GM12878 (cell line): ENCODE data around the gene MAP3K6. TPM values are rescaled to one million over a fixed set of nuclear protein-coding genes. Genes with fewer than 3 reads are reported as not detected.

ENCODE experiments used
- ATAC-seq: fragments of 200-7000 bp; cut with Tn5 transposase; 3 replicates; pipeline ENCODE4 v1.9.1; 2020; ENCODE audit warnings: mild to moderate bottlenecking, moderate library complexity
- BruUV-seq: library from RNA; stranded (reverse); fragments of 400-500 nt; replicated peaks from 2 replicates; lab custom pipeline; 2021; lab: Mats Ljungman, UMichigan
- CTCF ChIA-PET: fragments of 300-600 bp; sonication (Branson Sonifier 250); formaldehyde crosslinking; extraction: SDS; loops from one replicate; lab custom pipeline; 2021; ENCODE audit warnings: inconsistent platforms; lab: Yijun Ruan, JAX
- POLR2A ChIA-PET: fragments of 350-600 bp; formaldehyde crosslinking; extraction: SDS; loops from one replicate; lab custom pipeline; 2021; ENCODE audit warnings: inconsistent platforms; lab: Charles Lee
- RAD21 ChIA-PET: fragments of 300-600 bp; sonication (Branson Sonifier 250); formaldehyde crosslinking; loops from one replicate; lab custom pipeline; 2023; ENCODE audit warnings: antibody characterized with exemption; ENCODE audit not compliant: unreplicated experiment; lab: Charles Lee
- SMC1A ChIA-PET: fragments of 300-600 bp; sonication (Branson Sonifier 250); formaldehyde crosslinking; loops from one replicate; lab custom pipeline; 2023; ENCODE audit not compliant: unreplicated experiment, uncharacterized antibody; lab: Charles Lee
- DNase-seq: peaks from one replicate; pipeline ENCODE4 v3.0.0-alpha.2; 2011; ENCODE audit warnings: low read depth, low spot score
- FAIRE-seq: peaks from 3 replicates; lab custom pipeline; 2011; peaks lifted over from hg19 to GRCh38; lab: Jason Lieb, UNC
- H2AFZ ChIP-seq: 2 replicates; pipeline ENCODE4 v1.6.0; 2011; ENCODE audit warnings: low read depth, low read length, control low read depth; ENCODE audit not compliant: control insufficient read depth
- H3K27ac ChIP-seq: 2 replicates; pipeline ENCODE4 v1.5.1; 2011; ENCODE audit warnings: control low read depth; ENCODE audit not compliant: control insufficient read depth, insufficient read depth
- H3K27me3 ChIP-seq, 2 experiments: replicated peaks in 1 of 2; 2 replicates each; pipeline versions ENCODE4 v1.6.0 to v1.6.1; 2011; ENCODE audit warnings: low read length in 1 of 2; ENCODE audit not compliant: control insufficient read depth in 2 of 2, insufficient read depth in 2 of 2
- H3K36me3 ChIP-seq, 2 experiments: 2 replicates each; pipeline ENCODE4 v1.5.1; 2011; ENCODE audit warnings: low read length in 1 of 2; ENCODE audit not compliant: control insufficient read depth in 2 of 2, insufficient read depth in 2 of 2
- H3K4me1 ChIP-seq: 2 replicates; pipeline ENCODE4 v1.6.1; 2011; ENCODE audit warnings: mild to moderate bottlenecking, low read length, moderate library complexity, mixed read lengths; ENCODE audit not compliant: control insufficient read depth, insufficient read depth
- H3K4me2 ChIP-seq: 2 replicates; pipeline ENCODE4 v1.6.0; 2011; ENCODE audit warnings: control low read depth; ENCODE audit not compliant: control insufficient read depth, insufficient read depth
- H3K4me3 ChIP-seq: fragments of 200-600 bp; sonication (generic); 2 replicates; pipeline ENCODE4 v1.5.1; 2016
- H3K79me2 ChIP-seq: 2 replicates; pipeline ENCODE4 v1.6.0; 2011; ENCODE audit warnings: low read length; ENCODE audit not compliant: control insufficient read depth, insufficient read depth
- H3K9ac ChIP-seq: 2 replicates; pipeline ENCODE4 v1.8.0; 2011; ENCODE audit warnings: low read length, control low read depth, mixed read lengths; ENCODE audit not compliant: control insufficient read depth, insufficient read depth
- H3K9me3 ChIP-seq: replicated peaks from 3 replicates; pipeline ENCODE4 v1.5.1; 2011; ENCODE audit warnings: mild to moderate bottlenecking, low read length; ENCODE audit not compliant: control insufficient read depth, insufficient read depth
- H4K20me1 ChIP-seq: 2 replicates; pipeline ENCODE4 v1.6.0; 2011; ENCODE audit not compliant: control insufficient read depth, insufficient read depth
- BACH1 ChIP-seq: fragments of 450-650 bp; IDR thresholded peaks from 2 replicates; pipeline ENCODE4 v1.6.1; 2017; ENCODE audit warnings: mild to moderate bottlenecking, borderline replicate concordance
- BMI1 ChIP-seq: fragments of 450-650 bp; IDR thresholded peaks from 2 replicates; pipeline ENCODE4 v1.6.1; 2016; ENCODE audit warnings: mild to moderate bottlenecking, moderate library complexity, borderline replicate concordance
- MYC ChIP-seq: IDR thresholded peaks from 2 replicates; pipeline ENCODE4 v1.6.1; 2011; ENCODE audit warnings: mild to moderate bottlenecking, low read length, moderate library complexity, inconsistent platforms; ENCODE audit not compliant: insufficient read depth, insufficient replicate concordance, insufficient read length, severe bottlenecking
- ZSCAN29 ChIP-seq: fragments of 450-650 bp; IDR thresholded peaks from 2 replicates; pipeline ENCODE4 v1.6.1; 2017; ENCODE audit warnings: mild to moderate bottlenecking, moderate library complexity
- in situ Hi-C: fragments of 300-500 bp; cut with MboI; formaldehyde crosslinking; loops from 9 replicates; pipeline ENCODE4 v1.14.3; 2018; ENCODE audit warnings: mixed read lengths
- intact Hi-C: fragments of 100-400 bp; cut with micrococcal nuclease; formaldehyde crosslinking; loops from one replicate; pipeline ENCODE4 v1.14.2; 2022; ENCODE audit not compliant: unreplicated experiment
- polyA plus RNA-seq, 11 experiments: library from polyadenylated mRNA; depleted of rRNA in 4 of 11; unstranded in 6 of 11; stranded (reverse) in 5 of 11; fragments of >200 nt; fragmentation: Nextera tagmentation in 4 of 11; fragmentation: Illumina TruSeq in 1 of 11; extraction: Ambion mirVana in 4 of 11; extraction: Trizol in 1 of 11; gene quantifications; 1 replicate in 1 of 11; 2 replicates in 10 of 11; pipeline versions ENCODE4 v1.2.1 to v1.2.3, GENCODE V29; 2011 to 2016; ENCODE audit warnings: inconsistent platforms in 2 of 11, missing spikeins in 2 of 11, low read depth in 1 of 11
- total RNA-seq, 4 experiments: library from RNA; depleted of rRNA in 3 of 4; stranded (reverse); fragments of >200 nt in 3 of 4; fragmentation: Illumina TruSeq in 1 of 4; extraction: Trizol in 1 of 4; gene quantifications; 2 replicates each; pipeline versions ENCODE4 v1.2.1 to v1.2.3, GENCODE V29; 2013 to 2021
- TF ChIP-seq, protein P1 (sequence below): fragments of 150-350 bp; IDR thresholded peaks from 2 replicates; pipeline ENCODE4 v1.6.1; 2016; ENCODE audit warnings: low read depth, low read length
- TF ChIP-seq, protein P2 (sequence below): fragments of 450-650 bp; formaldehyde crosslinking; IDR thresholded peaks from 2 replicates; pipeline ENCODE4 v1.4.0; 2022; ENCODE audit warnings: mild to moderate bottlenecking, moderate library complexity

The MAP3K6 gene
- total and polyA plus RNA-seq, 10 of the 15 experiments (the other 5 are each of a cell fraction or from before 2014, with no cell fraction given): 0.15 to 3.4 (median 1.2) TPM; not detected in 1

DNA sequence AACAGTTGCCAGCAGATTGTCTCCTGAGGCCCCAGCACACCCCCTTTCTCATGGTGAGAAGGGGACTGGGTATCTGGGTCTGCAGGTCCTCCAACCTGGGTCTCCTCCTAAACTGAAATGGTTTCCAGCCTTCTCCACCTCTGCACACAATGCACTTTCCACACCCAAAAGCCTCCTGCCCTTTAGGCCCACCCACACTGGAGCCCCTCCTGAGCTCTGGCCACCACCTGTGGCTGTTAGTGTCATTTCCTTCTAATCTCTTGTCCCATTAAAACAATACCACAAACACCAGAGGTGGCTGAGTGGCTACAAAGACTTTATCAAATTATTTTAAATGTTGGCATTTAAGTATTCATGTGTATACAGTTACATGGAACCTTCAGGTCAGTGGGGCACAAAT, 37.2 kb upstream of the MAP3K6 start:
- BruUV-seq: no TSS peak
- TF ChIP-seq, protein P1, sequence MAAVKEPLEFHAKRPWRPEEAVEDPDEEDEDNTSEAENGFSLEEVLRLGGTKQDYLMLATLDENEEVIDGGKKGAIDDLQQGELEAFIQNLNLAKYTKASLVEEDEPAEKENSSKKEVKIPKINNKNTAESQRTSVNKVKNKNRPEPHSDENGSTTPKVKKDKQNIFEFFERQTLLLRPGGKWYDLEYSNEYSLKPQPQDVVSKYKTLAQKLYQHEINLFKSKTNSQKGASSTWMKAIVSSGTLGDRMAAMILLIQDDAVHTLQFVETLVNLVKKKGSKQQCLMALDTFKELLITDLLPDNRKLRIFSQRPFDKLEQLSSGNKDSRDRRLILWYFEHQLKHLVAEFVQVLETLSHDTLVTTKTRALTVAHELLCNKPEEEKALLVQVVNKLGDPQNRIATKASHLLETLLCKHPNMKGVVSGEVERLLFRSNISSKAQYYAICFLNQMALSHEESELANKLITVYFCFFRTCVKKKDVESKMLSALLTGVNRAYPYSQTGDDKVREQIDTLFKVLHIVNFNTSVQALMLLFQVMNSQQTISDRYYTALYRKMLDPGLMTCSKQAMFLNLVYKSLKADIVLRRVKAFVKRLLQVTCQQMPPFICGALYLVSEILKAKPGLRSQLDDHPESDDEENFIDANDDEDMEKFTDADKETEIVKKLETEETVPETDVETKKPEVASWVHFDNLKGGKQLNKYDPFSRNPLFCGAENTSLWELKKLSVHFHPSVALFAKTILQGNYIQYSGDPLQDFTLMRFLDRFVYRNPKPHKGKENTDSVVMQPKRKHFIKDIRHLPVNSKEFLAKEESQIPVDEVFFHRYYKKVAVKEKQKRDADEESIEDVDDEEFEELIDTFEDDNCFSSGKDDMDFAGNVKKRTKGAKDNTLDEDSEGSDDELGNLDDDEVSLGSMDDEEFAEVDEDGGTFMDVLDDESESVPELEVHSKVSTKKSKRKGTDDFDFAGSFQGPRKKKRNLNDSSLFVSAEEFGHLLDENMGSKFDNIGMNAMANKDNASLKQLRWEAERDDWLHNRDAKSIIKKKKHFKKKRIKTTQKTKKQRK: no peak
- 0 out of 2 replicates have a peak, but pooled peaks have one; percentile 1 for TF ChIP-seq BACH1
- TF ChIP-seq, protein P2, sequence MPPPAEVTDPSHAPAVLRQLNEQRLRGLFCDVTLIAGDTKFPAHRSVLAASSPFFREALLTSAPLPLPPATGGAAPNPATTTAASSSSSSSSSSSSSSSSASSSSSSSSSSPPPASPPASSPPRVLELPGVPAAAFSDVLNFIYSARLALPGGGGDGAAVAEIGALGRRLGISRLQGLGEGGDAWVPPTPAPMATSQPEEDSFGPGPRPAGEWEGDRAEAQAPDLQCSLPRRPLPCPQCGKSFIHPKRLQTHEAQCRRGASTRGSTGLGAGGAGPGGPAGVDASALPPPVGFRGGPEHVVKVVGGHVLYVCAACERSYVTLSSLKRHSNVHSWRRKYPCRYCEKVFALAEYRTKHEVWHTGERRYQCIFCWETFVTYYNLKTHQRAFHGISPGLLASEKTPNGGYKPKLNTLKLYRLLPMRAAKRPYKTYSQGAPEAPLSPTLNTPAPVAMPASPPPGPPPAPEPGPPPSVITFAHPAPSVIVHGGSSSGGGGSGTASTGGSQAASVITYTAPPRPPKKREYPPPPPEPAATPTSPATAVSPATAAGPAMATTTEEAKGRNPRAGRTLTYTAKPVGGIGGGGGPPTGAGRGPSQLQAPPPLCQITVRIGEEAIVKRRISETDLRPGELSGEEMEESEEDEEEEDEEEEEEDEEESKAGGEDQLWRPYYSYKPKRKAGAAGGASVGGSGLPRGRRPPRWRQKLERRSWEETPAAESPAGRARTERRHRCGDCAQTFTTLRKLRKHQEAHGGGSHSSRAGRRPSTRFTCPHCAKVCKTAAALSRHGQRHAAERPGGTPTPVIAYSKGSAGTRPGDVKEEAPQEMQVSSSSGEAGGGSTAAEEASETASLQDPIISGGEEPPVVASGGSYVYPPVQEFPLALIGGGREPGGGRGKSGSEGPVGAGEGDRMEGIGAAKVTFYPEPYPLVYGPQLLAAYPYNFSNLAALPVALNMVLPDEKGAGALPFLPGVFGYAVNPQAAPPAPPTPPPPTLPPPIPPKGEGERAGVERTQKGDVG (CRISPR knock-in tag): no peak
- TF ChIP-seq BMI1: no peak
- no peak for TF ChIP-seq ZSCAN29
- TF ChIP-seq MYC: no peak
- TF ChIP-seq, all 136 proteins: peak for 1
- Histone ChIP-seq H3K9ac (no peak overlapping the region), H3K4me2 (peak overlapping the region; percentile 30; the same call in 1 of the 2 replicates), H4K20me1 (no peaks in the 10 kb centered on the region), H2AFZ (no peak overlapping the region), H3K4me1 (peaks cover 16% of the 10 kb centered on the region), H3K36me3 (peaks cover 12 to 18% of the 10 kb centered on the region in 2 experiments), H3K79me2 (no peaks in the 10 kb centered on the region), H3K27ac (peak overlapping the region; percentile 64), H3K27me3 (no peaks in the 10 kb centered on the region), H3K9me3 (no peaks in the 10 kb centered on the region), H3K4me3 (no peak overlapping the region)
- in situ Hi-C loops (no loop called here), intact Hi-C loops (no loop called here)
- CTCF ChIA-PET: interaction anchor here (1.0 to 13.5 kb wide), 13 partner anchors 10 to 203 kb away, joined by 3 to 265 read pairs (median 6); partner anchors contain the start of genes AHDC1, MAP3K6 and WASF2
- FAIRE-seq (no peak), DNase-seq (no peak), ATAC-seq (no peak)
- POLR2A ChIA-PET: interaction anchor here (0.6 to 1.3 kb wide), 2 partner anchors 12 to 38 kb away, joined by 3 read pairs; no protein-coding TSS in a partner anchor
- RAD21 ChIA-PET: interaction anchor here (1.2 to 3.6 kb wide), 3 partner anchors 85 to 202 kb away, joined by 3 to 34 read pairs (median 5); partner anchors contain the start of gene AHDC1
- SMC1A ChIA-PET: interaction anchor here (0.7 to 2.2 kb wide), 3 partner anchors 88 to 203 kb away, joined by 3 to 8 read pairs (median 3); no protein-coding TSS in a partner anchor
